ENCODE results near the gene ZNF343. TPM values are rescaled to one million over a fixed set of nuclear protein-coding genes. Genes with fewer than 3 reads are reported as not detected.

Gene ZNF343
- total RNA-seq, 1 experiment from 2014 or later, result 12.0 TPM

- TF ChIP-seq SIN3A (IDR thresholded peaks at IDR 0.05; ENCODE audit: low read depth), result no peak
- no peak for TF ChIP-seq SP1 (IDR thresholded peaks at IDR 0.05; ENCODE audit: low read depth)
- no peak for TF ChIP-seq SRF (IDR thresholded peaks at IDR 0.05; ENCODE audit: low read depth)
- TF ChIP-seq, protein P1, sequence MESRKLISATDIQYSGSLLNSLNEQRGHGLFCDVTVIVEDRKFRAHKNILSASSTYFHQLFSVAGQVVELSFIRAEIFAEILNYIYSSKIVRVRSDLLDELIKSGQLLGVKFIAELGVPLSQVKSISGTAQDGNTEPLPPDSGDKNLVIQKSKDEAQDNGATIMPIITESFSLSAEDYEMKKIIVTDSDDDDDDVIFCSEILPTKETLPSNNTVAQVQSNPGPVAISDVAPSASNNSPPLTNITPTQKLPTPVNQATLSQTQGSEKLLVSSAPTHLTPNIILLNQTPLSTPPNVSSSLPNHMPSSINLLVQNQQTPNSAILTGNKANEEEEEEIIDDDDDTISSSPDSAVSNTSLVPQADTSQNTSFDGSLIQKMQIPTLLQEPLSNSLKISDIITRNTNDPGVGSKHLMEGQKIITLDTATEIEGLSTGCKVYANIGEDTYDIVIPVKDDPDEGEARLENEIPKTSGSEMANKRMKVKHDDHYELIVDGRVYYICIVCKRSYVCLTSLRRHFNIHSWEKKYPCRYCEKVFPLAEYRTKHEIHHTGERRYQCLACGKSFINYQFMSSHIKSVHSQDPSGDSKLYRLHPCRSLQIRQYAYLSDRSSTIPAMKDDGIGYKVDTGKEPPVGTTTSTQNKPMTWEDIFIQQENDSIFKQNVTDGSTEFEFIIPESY (IDR thresholded peaks at IDR 0.05; ENCODE audit: extremely low read depth, insufficient replicate concordance, low read length), result no peak
- TF ChIP-seq ZFX (IDR thresholded peaks at IDR 0.05), result no peak
Measured at GRCh38 chr20:2519115-2519809, 10.5 kb upstream of the ZNF343 start (continued).

- ChIA-PET POLR2A (no interaction called here), RAD21 (ENCODE audit: low non-redundant PET in 1 of 2, low total read pairs in 2 of 2, uncharacterized antibody in 2 of 2, unreplicated experiment in 2 of 2) (no interaction called here), CTCF (interaction anchor here (1.1 kb wide), 1 partner anchor 10 kb away, joined by 3 read pairs; the partner anchor contains the start of gene ZNF343)
- H3K79me2 ChIP-seq (ENCODE audit: insufficient read depth, low read length), result no peaks in the 10 kb centered on the region
- no peak for ATAC-seq
- H3K27me3 ChIP-seq (ENCODE audit: insufficient read depth, low read length), result no peaks in the 10 kb centered on the region
- H4K20me1 ChIP-seq (ENCODE audit: insufficient read depth), result no peaks in the 10 kb centered on the region
- no peaks in the 10 kb centered on the region for H3K36me3 ChIP-seq (ENCODE audit: control insufficient read depth in 1 of 2, insufficient read depth in 2 of 2, low read length in 2 of 2)
- H2AFZ ChIP-seq (ENCODE audit: low read depth, low read length, poor library complexity, severe bottlenecking), result no peak overlapping the region
- no peaks in the 10 kb centered on the region for H3K9me2 ChIP-seq (ENCODE audit: insufficient read depth)
- no peak overlapping the region for H3K4me3 ChIP-seq (replicated peaks in 1 of 2; ENCODE audit: low read depth in 1 of 2, low read length in 2 of 2)
- no TSS peak for BruUV-seq (replicated peaks)
- H3K9me3 ChIP-seq (ENCODE audit: control insufficient read depth in 1 of 2, insufficient read depth in 1 of 2, low read depth in 1 of 2, low read length in 2 of 2), result no peaks in the 10 kb centered on the region
- H3K9ac ChIP-seq (ENCODE audit: low read length), result no peak overlapping the region
- H3K4me1 ChIP-seq (ENCODE audit: control insufficient read depth in 1 of 2, insufficient read depth in 2 of 2, low read length in 2 of 2), result peaks cover 0 to 6% of the 10 kb centered on the region in 2 experiments; a peak in 2 of 4 replicates
- no peak for DNase-seq (ENCODE audit: low read depth, low spot score)
- TF ChIP-seq TCF7L2 (IDR thresholded peaks at IDR 0.05; ENCODE audit: borderline replicate concordance, extremely low read depth, insufficient read depth, insufficient read length) (no peak), EZH2phosphoT487 (IDR thresholded peaks at IDR 0.05; ENCODE audit: borderline replicate concordance) (no peak), CBX3 (IDR thresholded peaks at IDR 0.05; ENCODE audit: low read depth) (no peak)
- TF ChIP-seq, protein P1 (IDR thresholded peaks at IDR 0.05; ENCODE audit: extremely low read depth, insufficient replicate concordance, low read length), result no peak
- no peak overlapping the region for H3K27ac ChIP-seq (ENCODE audit: low read depth, low read length)
- intact Hi-C loops (cut with micrococcal nuclease), result no loop called here
- H3K4me2 ChIP-seq (ENCODE audit: low read length), result no peak overlapping the region
Measured at GRCh38 chr20:2518558-2518957, 9.8 kb upstream of the ZNF343 start.
